T-cell (primary cell): ENCODE results near the gene SLC7A9. TPM values are rescaled to one million over a fixed set of nuclear protein-coding genes. Genes with fewer than 3 reads are reported as not detected.
"Not testable (repeated sequence)": the region's sequence is repeated elsewhere in the genome, so short reads cannot be mapped to it uniquely, and the experiment has no call there.

Experiments
- ATAC-seq, 4 experiments: fragments of 200-7000 bp in 3 of 4; fragments of 150-1000 bp in 1 of 4; cut with Tn5 transposase; replicated peaks in 1 of 4; 1 replicate in 3 of 4; 2 replicates in 1 of 4; pipeline ENCODE4 v1.10.0; 2021; ENCODE audit warnings: moderate library complexity in 3 of 4, mild to moderate bottlenecking in 2 of 4, moderate number of reproducible peaks in 1 of 4
- CTCF ChIA-PET, 2 donors: fragments of 300-600 bp; sonication (Branson Sonifier 250); formaldehyde crosslinking; loops; one replicate each; lab custom pipeline; 2022; ENCODE audit warnings: antibody characterized with exemption in 2 of 2; lab: Charles Lee
- POLR2A ChIA-PET, 2 donors: fragments of 300-600 bp; sonication (Branson Sonifier 250); formaldehyde crosslinking; loops; one replicate each; lab custom pipeline; 2022; ENCODE audit warnings: antibody characterized with exemption in 2 of 2; lab: Charles Lee
- DNase-seq, 35 experiments: peaks; one replicate each; pipeline versions ENCODE4 v3.0.0 to v3.0.0-alpha.2; 2013 to 2023
- H3K27ac ChIP-seq: one replicate; pipeline ENCODE4 v1.5.1; 2013; ENCODE audit warnings: low read length
- H3K27me3 ChIP-seq, 2 experiments: replicated peaks in 1 of 2; 1 replicate in 1 of 2; 2 replicates in 1 of 2; pipeline versions ENCODE4 v1.6.1 to v1.7.0; 2013; ENCODE audit warnings: low read length in 1 of 2, mixed read lengths in 1 of 2; ENCODE audit not compliant: control insufficient read depth in 2 of 2, insufficient read depth in 2 of 2; ENCODE audit errors: extremely low read depth in 1 of 2
- H3K36me3 ChIP-seq, 2 donors: 1 replicate in 1 of 2; 2 replicates in 1 of 2; pipeline versions ENCODE4 v1.6.1 to v1.7.0; 2013; ENCODE audit warnings: low read length in 1 of 2; ENCODE audit not compliant: control insufficient read depth in 2 of 2, insufficient read depth in 1 of 2; ENCODE audit errors: extremely low read depth in 1 of 2
- H3K4me1 ChIP-seq, 2 experiments: 1 replicate in 1 of 2; 2 replicates in 1 of 2; pipeline versions ENCODE4 v1.6.1 to v1.7.0; 2013; ENCODE audit warnings: low read length in 2 of 2, mixed read lengths in 1 of 2; ENCODE audit not compliant: insufficient read depth in 2 of 2, control insufficient read depth in 1 of 2; ENCODE audit errors: extremely low read depth in 1 of 2
- H3K4me3 ChIP-seq, 2 donors: 1 replicate in 1 of 2; 2 replicates in 1 of 2; pipeline versions ENCODE4 v1.5.1 to v1.7.0; 2013; ENCODE audit warnings: mild to moderate bottlenecking in 2 of 2, low read length in 1 of 2, moderate library complexity in 1 of 2; ENCODE audit not compliant: control insufficient read depth in 1 of 2; ENCODE audit errors: extremely low read depth in 1 of 2
- H3K9me3 ChIP-seq: 2 replicates; pipeline ENCODE4 v1.7.0; 2013
- H3K27ac Mint-ChIP-seq, 2 donors: one replicate each; pipeline ENCODE4 v1.8.0; 2020 to 2021; ENCODE audit warnings: mild to moderate bottlenecking in 2 of 2, mixed read lengths in 2 of 2
- H3K27me3 Mint-ChIP-seq, 2 donors: one replicate each; pipeline ENCODE4 v1.8.0; 2021 to 2022; ENCODE audit warnings: mixed read lengths in 2 of 2
- H3K36me3 Mint-ChIP-seq: one replicate; pipeline ENCODE4 v1.8.0; 2021; ENCODE audit warnings: mixed read lengths
- H3K4me1 Mint-ChIP-seq, 3 donors: one replicate each; pipeline ENCODE4 v1.8.0; 2020 to 2022; ENCODE audit warnings: mixed read lengths in 3 of 3, mild to moderate bottlenecking in 1 of 3
- H3K4me3 Mint-ChIP-seq, 3 donors: one replicate each; pipeline ENCODE4 v1.8.0; 2020 to 2022; ENCODE audit warnings: mild to moderate bottlenecking in 3 of 3, mixed read lengths in 3 of 3, moderate library complexity in 3 of 3
- H3K9me3 Mint-ChIP-seq, 3 donors: one replicate each; pipeline ENCODE4 v1.8.0; 2020 to 2022; ENCODE audit warnings: mixed read lengths in 3 of 3
- WGBS: methylation state at CpG from one replicate; pipeline ENCODE4 v1.1.5; 2013; ENCODE audit warnings: missing lambda C conversion rate; ENCODE audit not compliant: insufficient coverage; 5-methylcytosine and 5-hydroxymethylcytosine counted together
- total RNA-seq, 35 experiments: library from RNA in 6 of 35; stranded (reverse) in 6 of 35; fragments of 120-200 nt in 1 of 35; gene quantifications; one replicate each; pipeline versions ENCODE4 v1.2.1 to v1.2.4 and lab custom pipeline; 2013 to 2026

SLC7A9 gene
- total RNA-seq, 5 donors from 2014 or later (not counting 1 experiment from before 2014, with no cell fraction given), result 0.28 to 0.82 (median 0.38) TPM; not detected in 1

DNA sequence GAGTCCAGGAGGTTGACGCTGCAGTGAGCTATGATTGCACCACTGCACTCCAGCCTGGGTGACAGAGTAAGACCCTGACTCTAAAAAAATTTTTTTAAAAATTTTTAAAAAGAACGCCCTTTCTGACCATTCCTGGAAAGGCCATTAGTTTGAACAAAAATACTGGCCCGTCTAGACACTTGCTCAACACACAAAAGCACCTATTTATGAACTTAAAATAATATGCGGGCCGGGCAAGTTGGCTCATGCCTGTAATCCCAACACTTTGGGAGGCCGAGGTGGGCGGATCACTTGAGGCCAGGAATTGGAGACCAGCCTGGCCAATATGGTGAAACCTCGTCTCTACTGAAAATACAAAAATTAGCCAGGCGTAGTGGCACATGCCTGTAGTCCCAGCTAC is 2.1 kb downstream of the SLC7A9 start:
- H3K27me3 Mint-ChIP-seq, H3K9me3 Mint-ChIP-seq, H3K27ac Mint-ChIP-seq, CTCF ChIA-PET, H3K4me3 Mint-ChIP-seq, H3K4me1 ChIP-seq, H3K36me3 ChIP-seq, ATAC-seq, H3K36me3 Mint-ChIP-seq, H3K4me3 ChIP-seq, H3K27me3 ChIP-seq, H3K27ac ChIP-seq, DNase-seq, POLR2A ChIA-PET, H3K9me3 ChIP-seq, H3K4me1 Mint-ChIP-seq: not testable (repeated sequence)
- 91% methylated on average over 4 of the region's 9 CpGs for WGBS

DNA sequence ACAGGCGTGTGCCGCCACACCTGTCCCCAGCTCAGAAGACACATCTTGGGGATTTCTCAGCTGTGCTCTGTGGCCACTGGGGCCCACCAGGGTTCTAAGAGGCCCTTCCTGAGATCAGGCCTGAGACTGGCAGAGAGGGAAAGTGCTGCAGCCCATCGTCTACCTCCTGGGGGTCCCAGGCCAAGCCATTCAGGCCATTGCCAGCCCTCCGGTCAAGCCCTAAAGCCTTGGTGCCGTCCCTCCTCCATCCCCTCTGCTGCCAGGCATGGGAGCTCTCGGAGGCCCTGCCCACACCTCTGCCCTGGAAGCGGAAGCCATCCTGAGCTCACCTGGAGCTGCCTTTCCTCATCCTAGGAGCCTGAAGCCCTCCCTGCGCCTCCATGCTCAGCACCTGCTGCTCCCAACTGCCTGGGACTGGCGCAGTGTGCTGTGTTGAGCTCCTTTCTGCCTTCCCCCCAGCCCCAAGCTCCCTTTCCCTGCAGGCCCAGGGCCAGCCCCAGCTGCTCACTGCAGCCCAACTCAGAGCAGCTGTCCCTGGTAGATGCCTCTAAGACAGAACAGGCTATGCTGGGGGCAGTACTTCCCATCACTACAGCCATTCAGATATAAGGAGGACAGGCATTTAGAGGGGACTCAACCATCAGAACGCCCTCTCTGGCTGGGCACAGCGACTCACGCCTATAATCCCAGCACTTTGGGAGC is 2.9 kb downstream of the SLC7A9 start:
- Mint-ChIP-seq H3K36me3 (no peaks in the 10 kb centered on the region), H3K27ac (no peak overlapping the region), H3K4me3 (no peak overlapping the region), H3K27me3 (no peaks in the 10 kb centered on the region), H3K9me3 (no peaks in the 10 kb centered on the region), H3K4me1 (no peaks in the 10 kb centered on the region)
- CTCF ChIA-PET, result no interaction called here
- POLR2A ChIA-PET, result no interaction called here
- Histone ChIP-seq H3K4me1 (no peaks in the 10 kb centered on the region), H3K27me3 (peaks cover 0 to 4% of the 10 kb centered on the region in 2 experiments), H3K4me3 (no peak overlapping the region), H3K36me3 (no peaks in the 10 kb centered on the region), H3K27ac (no peak overlapping the region), H3K9me3 (no peaks in the 10 kb centered on the region)
- ATAC-seq, result no peak
- no peak for DNase-seq
- 87% methylated on average over 12 of the region's 12 CpGs for WGBS

DNA sequence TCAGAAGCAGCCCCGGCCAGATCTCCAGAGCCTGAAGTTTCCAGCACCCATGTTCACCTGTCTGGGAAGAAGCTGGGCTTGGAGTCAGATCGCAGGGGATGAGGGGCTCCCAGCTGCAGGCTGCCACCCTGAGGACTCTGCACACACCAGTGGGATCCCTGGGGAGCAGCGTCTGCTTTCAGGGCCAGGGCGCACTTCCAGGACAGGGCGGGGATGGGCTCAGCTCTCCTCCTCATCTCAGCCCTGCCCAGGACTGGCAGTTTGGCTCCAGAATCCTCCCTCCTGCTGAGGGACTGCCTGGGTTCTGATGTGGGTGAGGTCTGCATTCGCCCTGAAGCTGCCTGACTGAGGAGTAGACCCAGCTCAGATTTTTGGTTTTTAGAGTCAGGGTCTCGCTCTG is 3.5 kb downstream of the SLC7A9 start:
- DNase-seq, result no peak
- no peak overlapping the region for H3K27ac ChIP-seq
- no peaks in the 10 kb centered on the region for H3K9me3 Mint-ChIP-seq
- H3K36me3 Mint-ChIP-seq, result no peaks in the 10 kb centered on the region
- H3K4me3 Mint-ChIP-seq, result no peak overlapping the region
- H3K9me3 ChIP-seq, result no peaks in the 10 kb centered on the region
- no peaks in the 10 kb centered on the region for H3K27me3 Mint-ChIP-seq
- no peak for ATAC-seq
- POLR2A ChIA-PET, result no interaction called here
- H3K36me3 ChIP-seq, result no peaks in the 10 kb centered on the region
- no peak overlapping the region for H3K4me3 ChIP-seq
- H3K27me3 ChIP-seq, result peaks cover 0 to 4% of the 10 kb centered on the region in 2 experiments
- CTCF ChIA-PET, result no interaction called here
- H3K27ac Mint-ChIP-seq, result no peak overlapping the region
- H3K4me1 ChIP-seq, result no peaks in the 10 kb centered on the region
- no peaks in the 10 kb centered on the region for H3K4me1 Mint-ChIP-seq
- WGBS, result 90% methylated on average over 2 of the region's 7 CpGs

DNA sequence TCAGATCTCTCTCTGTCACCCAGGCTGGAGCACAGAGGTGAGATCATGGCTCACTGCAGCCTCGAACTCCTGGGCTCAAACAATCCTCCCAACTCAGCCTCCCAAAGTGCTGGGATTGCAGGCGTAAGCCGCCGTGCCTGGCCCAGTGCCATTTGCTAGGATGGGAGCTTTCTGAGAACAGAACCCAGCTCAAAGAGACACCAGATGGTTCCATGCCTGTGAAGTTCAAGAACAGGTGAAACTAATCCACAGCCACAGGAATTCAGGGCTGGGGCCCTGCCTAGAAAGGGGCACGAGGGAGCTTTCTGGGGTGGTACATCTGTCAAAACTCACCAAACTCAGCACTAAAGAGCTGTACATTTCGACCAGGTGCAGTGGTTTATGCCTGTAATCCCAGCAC is 4.2 kb downstream of the SLC7A9 start:
- Mint-ChIP-seq H3K27ac (no peak overlapping the region), H3K27me3 (no peaks in the 10 kb centered on the region), H3K4me1 (no peaks in the 10 kb centered on the region), H3K9me3 (no peaks in the 10 kb centered on the region), H3K36me3 (no peaks in the 10 kb centered on the region), H3K4me3 (no peak overlapping the region)
- no peaks in the 10 kb centered on the region for H3K4me1 ChIP-seq
- H3K27ac ChIP-seq, result no peak overlapping the region
- H3K36me3 ChIP-seq, result no peaks in the 10 kb centered on the region
- CTCF ChIA-PET, result no interaction called here
- no CpG with 5 or more reads among the region's 6 CpGs for WGBS
- ATAC-seq, result no peak
- H3K4me3 ChIP-seq, result no peak overlapping the region
- no peak for DNase-seq
- POLR2A ChIA-PET, result no interaction called here
- no peaks in the 10 kb centered on the region for H3K9me3 ChIP-seq
- peaks cover 0 to 4% of the 10 kb centered on the region in 2 experiments for H3K27me3 ChIP-seq

DNA sequence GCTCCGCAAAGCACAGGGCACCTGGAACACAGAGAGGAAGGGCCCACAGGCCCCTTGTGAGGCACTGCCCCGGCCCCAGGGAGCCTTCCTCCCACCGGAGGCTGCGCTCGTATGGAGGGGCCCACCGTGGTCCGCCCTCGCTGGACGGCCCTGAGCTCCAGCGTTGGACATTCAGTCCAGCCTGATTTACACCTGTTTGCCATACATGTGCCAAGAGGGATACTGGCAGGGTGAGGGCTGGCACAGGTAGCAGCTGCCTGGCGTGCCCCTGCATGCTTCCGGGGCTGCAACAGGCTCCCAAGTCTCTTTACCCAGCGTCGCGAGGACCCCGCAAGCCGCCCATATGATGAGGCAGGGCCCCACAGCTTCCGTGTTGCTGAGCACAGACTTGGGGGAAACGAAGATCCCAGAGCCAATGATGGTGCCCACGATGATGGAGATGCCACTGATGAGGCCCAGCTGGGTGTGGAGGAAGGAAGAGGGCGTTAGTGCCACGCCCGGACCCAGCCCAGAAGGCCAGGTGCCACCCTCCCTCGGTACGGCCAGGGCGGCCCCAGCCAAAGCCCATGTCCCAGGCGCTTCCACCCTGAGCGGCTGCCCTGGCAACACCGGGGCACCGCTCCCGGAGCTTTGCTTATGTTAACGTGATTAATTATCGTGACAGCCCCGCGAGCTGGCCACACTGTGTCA is 5.1 kb downstream of the SLC7A9 start:
- no peaks in the 10 kb centered on the region for H3K36me3 ChIP-seq
- no peak overlapping the region for H3K27ac ChIP-seq
- Mint-ChIP-seq H3K9me3 (no peaks in the 10 kb centered on the region), H3K4me3 (no peak overlapping the region), H3K27ac (no peak overlapping the region), H3K36me3 (no peaks in the 10 kb centered on the region), H3K27me3 (no peaks in the 10 kb centered on the region), H3K4me1 (no peaks in the 10 kb centered on the region)
- peaks cover 0 to 4% of the 10 kb centered on the region in 2 experiments for H3K27me3 ChIP-seq
- DNase-seq (no peak), ATAC-seq (no peak)
- ChIA-PET POLR2A (no interaction called here), CTCF (no interaction called here)
- H3K9me3 ChIP-seq, result no peaks in the 10 kb centered on the region
- WGBS, result 89% methylated on average over 34 of the region's 35 CpGs
- no peaks in the 10 kb centered on the region for H3K4me1 ChIP-seq
- no peak overlapping the region for H3K4me3 ChIP-seq

DNA sequence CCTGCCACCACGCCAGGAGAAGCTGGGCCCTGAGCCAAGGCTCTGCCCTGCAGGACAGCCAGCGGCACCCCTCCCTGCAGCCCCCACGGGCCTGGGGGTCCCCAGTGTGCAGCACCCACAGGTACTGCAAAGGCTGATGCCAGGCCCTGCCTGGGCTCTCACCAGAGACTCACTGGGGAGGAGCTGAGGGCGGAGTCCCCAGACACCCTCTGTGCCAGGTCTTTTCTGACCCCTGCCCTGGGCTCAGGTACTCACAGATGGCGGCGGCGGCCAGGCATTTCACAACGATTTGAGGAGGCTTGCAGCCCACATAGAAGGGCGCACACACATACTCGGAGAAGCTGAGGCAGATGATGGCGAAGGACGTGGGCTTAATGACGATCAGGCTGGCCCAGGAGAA is 5.7 kb downstream of the SLC7A9 start:
- Histone ChIP-seq H3K27me3 (peaks cover 0 to 4% of the 10 kb centered on the region in 2 experiments), H3K27ac (no peak overlapping the region), H3K36me3 (no peaks in the 10 kb centered on the region), H3K4me3 (no peak overlapping the region), H3K9me3 (no peaks in the 10 kb centered on the region), H3K4me1 (no peaks in the 10 kb centered on the region)
- 95% methylated on average over 10 of the region's 13 CpGs for WGBS
- H3K9me3 Mint-ChIP-seq, result no peaks in the 10 kb centered on the region
- ChIA-PET POLR2A (no interaction called here), CTCF (no interaction called here)
- no peak overlapping the region for H3K27ac Mint-ChIP-seq
- no peaks in the 10 kb centered on the region for H3K4me1 Mint-ChIP-seq
- H3K36me3 Mint-ChIP-seq, result no peaks in the 10 kb centered on the region
- ATAC-seq, result no peak
- no peaks in the 10 kb centered on the region for H3K27me3 Mint-ChIP-seq
- H3K4me3 Mint-ChIP-seq, result no peak overlapping the region
- DNase-seq, result no peak
